ENCODE measurements around the gene GRID2.

DNA sequence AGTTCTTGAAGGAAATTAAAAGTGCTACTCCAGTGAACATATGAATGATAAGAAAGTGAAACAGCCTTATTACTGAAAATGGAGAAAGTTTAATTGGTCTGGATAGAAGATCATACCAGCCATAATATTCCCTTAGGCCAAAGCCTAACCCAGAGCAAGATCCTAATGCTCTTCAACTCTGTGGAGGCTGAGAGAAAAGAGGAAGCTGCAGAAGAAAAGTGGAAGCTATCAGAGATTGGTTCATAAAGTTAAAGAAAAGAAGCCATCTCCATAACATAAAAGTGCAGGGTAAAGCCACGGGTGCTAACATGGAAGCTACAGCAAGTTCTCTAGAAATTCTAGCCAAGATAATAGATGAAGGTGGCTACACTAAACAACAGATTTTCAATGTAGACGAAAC, 1439.3 kb downstream of the GRID2 start:
- TF ChIP-seq, protein P1, sequence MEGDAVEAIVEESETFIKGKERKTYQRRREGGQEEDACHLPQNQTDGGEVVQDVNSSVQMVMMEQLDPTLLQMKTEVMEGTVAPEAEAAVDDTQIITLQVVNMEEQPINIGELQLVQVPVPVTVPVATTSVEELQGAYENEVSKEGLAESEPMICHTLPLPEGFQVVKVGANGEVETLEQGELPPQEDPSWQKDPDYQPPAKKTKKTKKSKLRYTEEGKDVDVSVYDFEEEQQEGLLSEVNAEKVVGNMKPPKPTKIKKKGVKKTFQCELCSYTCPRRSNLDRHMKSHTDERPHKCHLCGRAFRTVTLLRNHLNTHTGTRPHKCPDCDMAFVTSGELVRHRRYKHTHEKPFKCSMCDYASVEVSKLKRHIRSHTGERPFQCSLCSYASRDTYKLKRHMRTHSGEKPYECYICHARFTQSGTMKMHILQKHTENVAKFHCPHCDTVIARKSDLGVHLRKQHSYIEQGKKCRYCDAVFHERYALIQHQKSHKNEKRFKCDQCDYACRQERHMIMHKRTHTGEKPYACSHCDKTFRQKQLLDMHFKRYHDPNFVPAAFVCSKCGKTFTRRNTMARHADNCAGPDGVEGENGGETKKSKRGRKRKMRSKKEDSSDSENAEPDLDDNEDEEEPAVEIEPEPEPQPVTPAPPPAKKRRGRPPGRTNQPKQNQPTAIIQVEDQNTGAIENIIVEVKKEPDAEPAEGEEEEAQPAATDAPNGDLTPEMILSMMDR (IDR thresholded peaks at IDR 0.05): no peak
- no peak for TF ChIP-seq POLR2A (IDR thresholded peaks at IDR 0.05)
